HS-27A (cell line): ENCODE data around the gene CABLES2.

Experiments
- DNase-seq: peaks from one replicate; pipeline ENCODE4 v3.0.0-alpha.2; 2012; ENCODE audit warnings: low read depth, missing footprints

CABLES2 gene

GRCh38 chr20:62418709-62419487 is 11.8 kb upstream of the CABLES2 start:
- DNase-seq, result no peak

- no peak for DNase-seq
Measured at GRCh38 chr20:62417981-62418708, 11.1 kb upstream of the CABLES2 start.

- no peak for DNase-seq
Measured at GRCh38 chr20:62416651-62417637, 9.9 kb upstream of the CABLES2 start.

GRCh38 chr20:62415354-62416111 is 8.4 kb upstream of the CABLES2 start:
- no peak for DNase-seq

- DNase-seq, result no peak
Measured at GRCh38 chr20:62413896-62414481, 6.9 kb upstream of the CABLES2 start.

GRCh38 chr20:62413025-62413570 is 6.0 kb upstream of the CABLES2 start:
- DNase-seq, result no peak

GRCh38 chr20:62412194-62413024 is 5.3 kb upstream of the CABLES2 start:
- no peak for DNase-seq

- no peak for DNase-seq
Measured at GRCh38 chr20:62411479-62412193, 4.6 kb upstream of the CABLES2 start.

- no peak for DNase-seq
Measured at GRCh38 chr20:62410746-62411478, 3.8 kb upstream of the CABLES2 start.

- no peak for DNase-seq
Measured at GRCh38 chr20:62409931-62410745, 3.1 kb upstream of the CABLES2 start.

GRCh38 chr20:62409086-62409853 is 2.2 kb upstream of the CABLES2 start:
- DNase-seq, result no peak

GRCh38 chr20:62408640-62409039 is 1.6 kb upstream of the CABLES2 start:
- DNase-seq, result no peak

- no peak for DNase-seq
Measured at GRCh38 chr20:62408055-62408454, 970 bp upstream of the CABLES2 start.

GRCh38 chr20:62406635-62407176 is 379 bp downstream of the CABLES2 start:
- no peak for DNase-seq

GRCh38 chr20:62405981-62406513 is 1.0 kb downstream of the CABLES2 start:
- DNase-seq, result no peak
